HG03521 (cell line): ENCODE measurements around the gene SOCS1.
"Not testable (repeated sequence)": the region's sequence is repeated elsewhere in the genome, so short reads cannot be mapped to it uniquely, and the experiment has no call there.

Experiments
- ATAC-seq: cut with Tn5 transposase; IDR thresholded peaks from one replicate; pipeline ENCODE4 v1.9.1; 2021; ENCODE audit warnings: mild to moderate bottlenecking, moderate library complexity; ENCODE audit not compliant: unreplicated experiment

The SOCS1 gene, protein sequence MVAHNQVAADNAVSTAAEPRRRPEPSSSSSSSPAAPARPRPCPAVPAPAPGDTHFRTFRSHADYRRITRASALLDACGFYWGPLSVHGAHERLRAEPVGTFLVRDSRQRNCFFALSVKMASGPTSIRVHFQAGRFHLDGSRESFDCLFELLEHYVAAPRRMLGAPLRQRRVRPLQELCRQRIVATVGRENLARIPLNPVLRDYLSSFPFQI

DNA sequence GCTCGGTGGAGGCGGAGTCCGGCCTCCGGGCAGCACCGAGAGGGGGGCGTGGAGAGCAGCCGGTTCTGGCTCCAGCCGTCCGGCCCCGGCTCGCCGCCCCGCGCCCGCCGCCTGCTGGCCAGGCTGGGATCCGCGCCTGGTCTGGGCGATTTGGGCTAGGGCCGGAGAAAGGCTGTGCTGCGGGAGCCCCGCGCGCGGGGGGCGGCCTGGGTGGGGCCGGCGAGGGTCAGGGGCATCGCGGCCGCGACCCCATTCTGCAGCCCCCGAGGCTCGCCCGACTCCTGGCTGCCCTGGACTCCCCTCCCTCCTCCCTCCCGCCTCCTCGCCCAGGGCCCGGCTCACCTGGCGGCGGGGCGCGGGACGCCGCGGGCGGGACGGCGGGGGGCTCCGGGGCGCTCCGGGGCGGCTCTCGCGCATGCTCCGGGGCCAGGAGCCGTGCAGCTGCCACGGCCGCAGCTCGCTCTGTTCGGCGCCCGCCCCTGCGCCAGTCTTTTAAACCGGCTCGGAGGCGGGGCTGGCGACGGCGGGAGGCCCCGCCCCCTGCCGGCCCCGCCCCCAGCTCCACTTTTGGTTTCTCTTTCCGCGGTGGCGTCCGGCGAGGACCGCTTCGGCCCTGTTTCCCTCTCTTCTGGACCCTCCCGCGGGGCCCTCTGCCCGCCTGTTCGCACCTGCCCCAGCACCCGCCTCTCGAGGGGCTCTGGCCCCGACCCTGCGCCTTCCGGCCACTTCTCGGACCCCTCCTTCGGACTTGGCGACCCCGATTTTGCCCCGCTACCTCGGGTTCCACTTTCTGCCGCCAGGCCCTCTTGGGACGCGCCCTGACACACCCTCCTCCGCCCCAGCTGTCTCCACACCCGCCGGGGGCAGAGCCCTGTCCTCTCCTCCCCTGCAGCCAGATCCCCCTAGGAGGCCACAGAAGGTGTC lies at the start of gene SOCS1:
Gene SOCS1 (minus strand): TSS at position 468 of the 924 bp plus-strand sequence. CDS start 726 bp downstream, outside the sequence.
- peak; percentile 45 for ATAC-seq

DNA sequence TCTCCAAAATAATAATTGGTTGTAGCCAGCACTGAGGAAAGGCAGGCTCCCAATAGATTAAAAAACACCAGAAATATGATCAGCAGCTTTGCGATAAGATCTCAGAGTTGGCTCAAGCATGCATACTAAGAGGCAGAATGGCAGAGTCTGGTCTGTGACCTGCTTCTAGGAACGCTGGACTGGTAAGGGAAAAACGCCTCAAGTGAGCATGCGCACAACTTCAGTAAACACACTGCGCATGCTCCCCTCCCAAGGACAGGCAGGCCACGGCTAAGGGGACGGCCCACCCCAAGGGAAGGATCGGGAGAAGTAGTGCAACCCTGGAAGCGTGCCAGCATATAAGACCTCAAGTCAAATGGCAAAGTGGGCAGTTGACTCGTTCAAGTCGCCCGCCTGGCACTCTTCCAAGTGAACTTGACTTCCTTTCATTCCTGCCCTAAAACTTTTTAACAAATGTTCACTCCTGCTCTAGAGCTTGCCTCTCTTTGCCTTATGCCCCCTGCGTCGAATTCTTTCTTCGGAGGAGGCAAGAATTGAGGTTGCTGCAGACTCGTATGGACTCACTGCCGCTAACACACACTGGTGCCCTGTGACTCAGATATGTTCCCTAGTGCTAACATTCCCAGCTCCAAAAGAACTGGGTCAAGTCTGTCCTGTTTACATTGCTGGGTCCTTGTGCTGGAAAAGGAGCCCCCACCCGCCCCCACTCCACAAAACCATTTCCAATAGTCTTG lies 47.6 kb upstream of the SOCS1 start:
- ATAC-seq: no peak

DNA sequence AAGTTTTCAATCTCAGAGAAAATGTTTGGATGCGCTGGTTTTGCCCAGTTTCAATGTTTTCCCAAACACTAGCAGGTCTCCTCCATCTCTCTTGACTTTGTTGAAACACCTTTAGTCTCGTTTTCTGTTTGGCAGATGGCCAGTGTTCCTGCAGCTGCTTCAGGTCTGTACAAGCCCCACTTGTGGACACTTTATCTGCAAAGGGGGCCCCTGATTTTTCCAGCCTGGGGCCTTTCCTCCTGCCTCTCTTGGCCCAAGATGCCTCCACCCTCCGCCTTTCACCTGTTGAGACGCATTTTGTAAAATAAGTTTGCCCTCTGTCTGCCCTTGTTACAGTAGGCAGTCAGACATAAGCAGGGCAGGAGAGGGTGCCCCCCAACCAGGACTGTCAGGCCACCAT lies 47.0 kb upstream of the SOCS1 start:
- no peak for ATAC-seq

- no peak for ATAC-seq
These were observed 45.9 kb upstream of the SOCS1 start for GRCh38 chr16:11301645-11302501.

- no peak for ATAC-seq
These were observed 44.5 kb upstream of the SOCS1 start for GRCh38 chr16:11300560-11300892.

GRCh38 chr16:11299865-11300559 lies 44.0 kb upstream of the SOCS1 start:
- ATAC-seq: no peak

- not testable (repeated sequence) for ATAC-seq
These were observed 43.0 kb upstream of the SOCS1 start for GRCh38 chr16:11298950-11299547.

DNA sequence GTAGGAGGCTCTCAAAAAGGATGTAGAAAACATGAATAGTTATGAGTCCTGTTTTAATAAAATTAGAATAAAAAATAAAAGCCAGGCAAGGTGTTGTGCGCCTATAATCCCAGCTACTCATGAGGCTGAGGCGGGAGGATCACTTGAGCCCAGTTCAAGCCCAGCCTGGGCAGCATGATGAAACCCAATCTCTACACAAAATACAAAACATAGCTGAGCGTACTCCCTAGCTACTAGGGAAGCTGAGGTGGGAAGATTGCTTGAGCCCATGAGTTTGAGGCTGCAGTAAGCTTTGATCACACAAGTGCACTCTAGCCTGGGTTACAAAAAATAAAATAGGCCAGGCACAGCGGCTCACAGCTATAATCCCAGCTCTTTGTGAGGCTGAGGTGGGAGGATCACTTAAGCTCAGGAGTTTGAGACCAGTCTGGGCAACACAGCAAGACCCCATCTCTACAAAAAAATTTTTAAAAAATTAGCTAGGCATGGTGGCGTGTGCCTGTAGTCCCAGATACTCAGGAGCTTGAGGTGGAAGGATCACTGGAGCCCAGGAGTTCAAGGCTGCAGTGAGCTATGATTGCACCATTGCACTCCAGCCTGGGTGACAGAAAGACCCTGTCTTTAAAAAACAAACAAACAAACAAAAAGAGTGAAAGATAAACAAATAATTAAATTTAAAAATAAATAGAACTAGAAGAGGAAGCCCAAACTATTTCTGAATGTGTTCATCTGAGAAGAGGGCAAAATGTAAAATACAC lies 42.3 kb upstream of the SOCS1 start:
- ATAC-seq: no peak

GRCh38 chr16:11297492-11298142 lies 41.6 kb upstream of the SOCS1 start:
- ATAC-seq: peak; percentile 72

DNA sequence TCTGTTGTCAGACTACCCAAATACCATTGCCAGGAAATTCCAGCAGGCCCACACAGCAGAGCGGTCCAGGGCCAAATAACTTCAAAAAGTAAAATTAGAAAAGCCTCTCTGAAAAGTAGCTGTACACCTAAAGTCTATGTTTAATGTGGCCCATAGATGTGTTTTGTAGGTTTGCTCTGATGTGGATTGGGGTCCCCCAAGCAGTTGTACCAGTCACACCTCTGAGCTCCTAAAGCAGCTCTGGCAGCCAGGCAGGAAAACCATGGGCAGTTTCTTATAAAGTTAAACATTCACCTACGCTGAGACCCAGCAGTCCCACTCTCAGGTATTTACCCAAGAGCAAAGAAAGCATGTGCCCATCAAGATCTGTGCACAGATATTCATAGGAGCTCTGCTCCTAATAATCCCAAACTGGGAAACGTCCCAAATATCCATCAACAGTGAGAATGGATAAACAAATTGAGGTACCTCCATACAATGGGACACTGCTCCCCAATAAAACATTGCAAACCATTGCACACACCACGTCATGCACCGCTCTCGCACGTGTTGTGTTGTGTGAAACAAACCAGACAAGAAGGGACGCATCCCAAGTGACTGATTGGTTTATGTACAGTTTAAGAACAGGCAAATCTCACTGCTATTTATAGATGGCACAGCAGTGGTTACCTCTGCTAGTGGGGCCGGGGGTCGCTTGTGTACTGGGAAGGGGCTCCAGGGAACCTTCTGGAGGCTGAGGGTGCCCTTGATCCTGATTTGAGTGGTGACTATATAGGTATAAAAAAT lies 40.9 kb upstream of the SOCS1 start:
- no peak for ATAC-seq

DNA sequence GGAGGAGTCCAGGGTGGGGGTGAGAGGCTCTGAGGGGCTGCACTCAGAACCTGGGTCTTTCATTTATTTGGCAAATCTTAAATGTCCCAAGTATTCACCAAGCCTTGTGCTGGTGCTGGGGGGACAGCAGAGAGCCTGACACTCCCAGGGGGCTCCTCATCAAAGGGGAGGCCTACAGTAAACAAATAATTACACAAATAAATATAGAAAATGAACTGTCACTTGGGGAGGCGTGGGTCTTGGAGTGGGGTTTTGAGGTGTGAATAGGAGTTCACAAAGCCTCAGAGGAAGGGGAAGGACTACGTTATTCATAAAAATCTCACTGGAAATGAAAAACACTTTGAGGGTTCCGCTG lies 40.3 kb upstream of the SOCS1 start:
- ATAC-seq: no peak

- ATAC-seq: no peak
These were observed 39.7 kb upstream of the SOCS1 start for GRCh38 chr16:11295672-11296071.

DNA sequence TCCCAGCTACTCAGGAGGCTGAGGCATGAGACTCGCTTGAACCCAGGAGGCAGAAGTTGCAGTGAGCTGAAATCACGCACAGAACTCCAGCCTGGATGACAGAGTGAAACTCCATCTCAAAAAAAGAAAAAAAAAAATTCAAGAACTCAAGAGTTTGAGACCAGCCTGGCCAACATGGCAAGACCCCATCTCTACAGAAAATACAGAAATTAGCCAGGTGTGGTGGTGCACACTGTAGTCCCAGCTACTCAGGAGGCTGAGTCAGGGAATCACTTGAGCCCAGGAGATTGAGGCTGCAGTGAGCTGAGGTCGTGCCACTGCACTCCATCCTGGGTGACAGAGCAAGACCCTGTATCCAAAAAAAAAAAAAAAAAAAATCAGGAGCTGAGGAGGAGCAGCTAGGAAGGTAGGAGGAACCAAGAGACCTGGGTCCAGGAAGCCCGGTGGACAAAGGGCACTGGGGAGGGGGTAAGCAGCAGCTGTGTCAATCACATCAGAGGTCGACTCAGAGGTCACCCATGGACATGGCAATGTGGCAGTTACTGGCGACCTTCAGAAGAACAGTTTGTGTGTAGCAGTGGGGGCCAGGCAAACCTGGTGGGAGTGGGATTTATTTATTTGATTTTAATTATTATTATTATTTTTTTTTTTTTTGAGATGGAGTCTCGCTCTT lies 36.2 kb upstream of the SOCS1 start:
- no peak for ATAC-seq

GRCh38 chr16:11291091-11291703 lies 35.2 kb upstream of the SOCS1 start:
- ATAC-seq: no peak

- ATAC-seq: no peak
These were observed 34.3 kb upstream of the SOCS1 start for GRCh38 chr16:11290102-11290893.

GRCh38 chr16:11289696-11290095 lies 33.7 kb upstream of the SOCS1 start:
- ATAC-seq: not testable (repeated sequence)
